Inflammatory macrophage treated with lipopolysaccharide for 1 hour (primary cell): ENCODE results near the gene EDN1.
"Not testable (repeated sequence)": the region's sequence is repeated elsewhere in the genome, so short reads cannot be mapped to it uniquely, and the experiment has no call there.

ENCODE experiments used
- DNase-seq, 2 donors: peaks; one replicate each; pipeline ENCODE4 v3.0.0-alpha.2; 2020 to 2022

The EDN1 gene

DNA sequence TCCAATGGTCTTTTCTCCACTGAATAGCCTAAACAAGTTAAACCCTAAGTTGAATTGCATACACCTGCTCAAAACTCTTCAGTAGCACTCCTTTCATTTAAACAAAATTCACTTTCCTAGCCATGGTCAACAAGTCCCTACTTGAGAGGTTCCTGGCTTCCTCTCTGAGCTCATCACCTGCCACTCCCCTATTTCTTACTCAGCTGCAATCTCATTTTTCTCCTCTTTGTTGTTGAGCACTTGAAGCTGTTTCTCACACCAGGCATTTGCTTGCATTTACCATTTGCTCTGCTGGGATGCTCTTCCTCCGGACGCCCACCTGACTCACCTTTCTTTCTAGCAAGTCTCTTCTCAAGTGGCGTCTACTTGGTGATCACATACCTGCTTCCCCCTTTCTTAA is 38.5 kb downstream of the EDN1 start:
- DNase-seq, result no peak

- DNase-seq, result no peak
These were observed 41.3 kb downstream of the EDN1 start for GRCh38 chr6:12331474-12331873.

DNA sequence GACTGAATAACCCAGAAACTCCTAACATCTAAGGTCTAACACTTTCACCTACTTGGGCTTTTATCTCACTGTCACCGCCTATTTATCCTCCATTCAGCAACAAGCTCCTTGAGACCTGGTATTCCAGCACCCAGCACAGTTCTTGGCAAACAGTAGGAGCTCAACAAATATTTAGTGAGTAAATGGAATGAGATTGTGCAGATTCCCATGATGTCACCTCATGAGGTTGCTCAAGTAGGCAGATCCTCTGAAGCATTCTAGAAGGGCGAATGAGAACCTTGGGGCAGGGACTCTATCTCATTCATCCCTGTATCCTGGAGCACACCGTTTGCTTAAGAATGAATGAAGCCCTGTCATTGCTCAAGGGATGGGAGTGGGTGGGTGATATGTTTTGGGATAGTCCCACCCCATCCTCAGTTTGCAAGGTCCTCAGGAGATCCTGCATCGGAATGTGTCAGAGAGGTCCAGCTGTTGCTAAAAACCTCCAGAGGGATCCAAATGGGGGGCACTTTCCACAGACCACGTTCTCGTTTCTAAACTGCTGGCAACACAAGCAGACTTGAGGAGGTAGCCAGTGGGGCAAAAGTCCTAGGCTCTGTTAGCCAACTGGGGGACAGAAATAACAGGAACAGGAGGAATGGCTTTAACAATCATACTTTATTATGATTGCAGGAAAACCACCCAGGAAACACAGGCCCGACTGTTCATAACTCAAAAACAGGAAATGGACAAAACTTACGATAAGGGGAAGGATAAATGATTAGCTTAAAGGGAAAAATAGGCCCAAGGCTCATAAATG is 42.0 kb downstream of the EDN1 start:
- peak; percentile 20 to 30 for DNase-seq

DNA sequence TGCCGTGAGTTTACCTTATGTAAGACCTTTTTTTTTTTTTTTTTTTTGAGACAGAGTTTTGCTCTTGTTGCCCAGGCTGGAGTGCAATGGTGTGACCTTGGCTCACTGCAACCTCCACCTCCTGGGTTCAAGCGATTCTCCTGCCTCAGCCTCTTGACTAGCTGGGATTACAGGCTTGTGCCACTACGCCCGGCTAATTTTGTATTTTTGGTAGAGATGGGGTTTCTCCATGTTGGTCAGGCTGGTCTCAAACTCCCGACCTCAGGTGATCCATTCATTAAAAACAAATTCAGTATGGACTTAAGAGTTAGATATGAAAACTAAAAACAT is 42.6 kb downstream of the EDN1 start:
- DNase-seq, result not testable (repeated sequence)

GRCh38 chr6:12333128-12333527 is 43.0 kb downstream of the EDN1 start:
- DNase-seq, result no peak

DNA sequence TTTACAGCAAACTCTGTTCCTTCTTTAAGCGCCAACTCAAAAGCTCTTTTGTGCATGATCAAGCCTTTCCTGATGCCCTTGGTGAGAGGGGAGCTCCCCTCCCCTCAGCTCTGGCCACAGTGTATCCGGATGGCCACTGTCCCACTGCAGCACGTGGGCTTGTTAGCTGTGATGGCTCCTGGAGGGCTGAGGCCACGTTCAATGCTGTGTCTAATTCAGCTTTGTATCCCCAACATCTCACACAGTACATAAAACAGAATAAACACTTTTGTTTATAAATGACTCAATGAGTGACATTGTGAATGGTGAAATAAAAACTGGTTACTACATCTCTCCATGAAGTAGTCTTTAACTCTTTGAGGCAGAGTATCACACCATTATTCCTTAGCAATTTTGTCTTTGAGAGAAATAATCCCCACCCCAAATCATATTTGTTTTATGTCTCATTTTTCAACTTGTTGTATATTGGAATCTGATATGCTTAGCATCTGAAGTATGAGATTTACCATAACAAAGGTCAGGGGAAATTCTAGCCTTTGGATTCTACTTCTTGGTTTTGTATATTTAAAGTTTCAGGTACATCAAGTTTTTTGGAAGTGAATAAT is 44.5 kb downstream of the EDN1 start:
- DNase-seq, result no peak

DNA sequence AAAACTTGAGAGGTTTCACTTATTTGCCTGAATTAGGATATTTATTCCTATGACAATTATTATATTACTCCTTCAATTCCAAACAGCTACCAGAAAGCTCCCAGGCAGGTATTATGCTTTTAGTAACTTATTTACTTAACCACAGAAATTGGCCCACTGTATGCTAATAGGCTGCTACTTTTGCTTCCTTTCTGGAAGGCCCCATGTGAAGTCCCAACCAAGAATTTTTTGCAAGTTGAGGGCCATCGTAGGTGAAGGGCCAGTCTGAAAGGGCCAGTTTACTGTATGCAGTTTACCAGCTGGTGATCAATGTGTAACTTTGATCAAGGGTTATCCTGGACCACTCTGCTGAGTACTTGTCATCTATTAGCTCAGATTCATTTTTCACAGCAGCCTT is 45.0 kb downstream of the EDN1 start:
- peak in 1 of 2 donors; percentile 21 for DNase-seq

DNA sequence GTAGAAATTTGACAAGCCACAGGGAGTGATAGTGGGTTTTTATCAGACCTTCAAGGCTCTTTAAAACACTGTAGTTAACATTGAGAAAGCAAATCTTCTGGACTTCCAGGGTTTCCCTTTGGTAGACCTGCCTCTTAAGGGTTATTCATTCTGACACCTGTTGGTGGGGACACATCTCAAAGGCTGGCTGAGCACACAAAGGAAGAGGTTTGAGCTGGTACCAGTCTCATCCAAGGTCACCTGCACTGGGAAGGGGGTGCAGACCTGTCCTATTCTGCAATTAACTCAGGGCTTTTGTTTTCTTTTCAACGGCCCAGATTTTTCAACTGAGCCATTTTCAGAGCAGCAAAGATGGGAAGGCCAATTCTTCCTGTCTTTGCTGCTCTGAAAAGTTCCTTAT is 45.6 kb downstream of the EDN1 start:
- DNase-seq, result no peak

- DNase-seq, result no peak
These were observed 46.2 kb downstream of the EDN1 start for GRCh38 chr6:12336121-12336971.

- no peak for DNase-seq
These were observed 48.9 kb downstream of the EDN1 start for GRCh38 chr6:12339022-12339421.

DNA sequence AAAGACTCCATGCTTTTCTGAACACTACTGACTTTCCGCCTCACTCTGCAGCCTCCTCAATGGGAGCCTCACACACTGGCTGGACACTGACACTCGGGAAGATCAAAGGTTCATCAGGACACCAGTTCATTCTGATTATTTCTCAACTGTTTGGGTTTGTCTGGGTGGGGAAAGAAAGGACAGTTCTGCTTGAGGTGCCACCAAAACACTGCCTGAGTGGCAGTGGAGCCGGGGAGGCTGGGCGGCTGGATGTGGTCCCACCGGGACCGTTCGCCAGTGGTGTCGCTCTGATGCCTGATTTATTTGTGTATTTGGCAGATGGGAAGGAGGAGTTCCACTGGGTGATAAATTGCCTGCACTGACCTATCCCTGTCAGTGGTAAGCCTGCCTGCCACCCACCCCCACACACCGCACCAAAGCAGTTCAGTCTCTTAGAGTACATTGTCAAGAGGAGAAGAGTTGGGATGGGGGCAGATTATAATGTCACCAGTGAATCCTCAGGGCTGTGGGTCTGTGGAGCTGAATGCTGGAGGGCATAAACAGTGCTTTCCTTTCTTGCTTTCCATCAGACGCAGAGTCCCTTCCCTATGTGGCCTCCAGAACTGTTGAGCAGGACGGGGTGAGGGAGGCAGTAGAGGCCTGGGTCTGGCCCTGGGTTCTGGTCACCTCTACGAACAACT is 49.8 kb downstream of the EDN1 start:
- DNase-seq, result no peak

DNA sequence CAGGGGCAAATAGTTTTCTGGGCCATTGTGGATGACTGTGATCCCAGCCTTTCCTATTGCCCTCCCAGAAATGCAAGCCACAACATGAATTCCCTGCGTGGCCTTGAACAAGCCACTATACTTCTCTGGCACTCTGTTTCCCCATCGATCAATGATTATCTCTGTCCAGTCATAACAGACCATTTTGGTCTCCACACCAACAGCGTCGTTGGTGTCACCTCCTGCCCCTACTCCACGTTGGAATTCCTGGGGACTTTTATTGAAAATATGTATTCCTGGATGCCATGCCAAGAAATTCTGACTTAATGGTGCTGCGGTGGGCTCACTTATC is 50.3 kb downstream of the EDN1 start:
- no peak for DNase-seq

GRCh38 chr6:12342664-12343063 is 52.5 kb downstream of the EDN1 start:
- DNase-seq, result no peak

- DNase-seq, result peak in 1 of 2 donors; percentile 84
These were observed 52.9 kb downstream of the EDN1 start for GRCh38 chr6:12343122-12343439.

DNA sequence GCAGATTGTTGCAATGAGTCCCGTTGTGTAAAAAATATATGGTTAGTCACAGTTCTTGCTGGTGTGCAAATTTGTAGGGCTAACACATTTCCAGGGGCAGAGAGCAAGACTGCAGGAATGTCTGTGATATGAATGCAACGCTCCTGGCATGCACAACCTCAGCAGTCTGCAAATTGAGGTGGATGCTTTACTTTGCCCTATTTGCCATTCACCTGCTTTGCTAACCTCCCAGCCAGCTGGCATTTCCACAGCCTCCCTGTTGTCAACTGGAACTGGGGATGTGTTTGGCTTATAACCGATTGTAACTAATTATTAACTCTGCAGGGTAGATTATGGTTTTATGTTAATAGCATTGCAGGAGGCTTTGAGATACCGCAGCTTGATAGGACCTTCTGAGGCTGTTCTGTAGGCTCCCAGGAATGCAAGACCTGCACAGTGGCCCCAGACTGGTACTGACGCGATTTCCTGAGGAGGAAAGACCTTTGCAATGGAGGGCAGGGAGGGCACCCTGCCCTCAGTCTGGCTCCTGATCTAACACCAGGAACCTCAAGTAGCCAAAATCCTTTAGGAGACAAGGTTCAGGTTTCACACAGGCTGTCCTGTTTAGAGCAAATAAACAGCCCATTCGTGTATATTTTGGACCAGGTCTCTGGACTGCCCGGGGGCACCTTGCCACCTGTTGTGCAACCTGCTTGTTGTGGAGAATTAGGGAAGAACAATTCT is 53.4 kb downstream of the EDN1 start:
- DNase-seq, result peak in 1 of 2 donors; percentile 89

GRCh38 chr6:12344296-12344695 is 54.1 kb downstream of the EDN1 start:
- no peak for DNase-seq

DNA sequence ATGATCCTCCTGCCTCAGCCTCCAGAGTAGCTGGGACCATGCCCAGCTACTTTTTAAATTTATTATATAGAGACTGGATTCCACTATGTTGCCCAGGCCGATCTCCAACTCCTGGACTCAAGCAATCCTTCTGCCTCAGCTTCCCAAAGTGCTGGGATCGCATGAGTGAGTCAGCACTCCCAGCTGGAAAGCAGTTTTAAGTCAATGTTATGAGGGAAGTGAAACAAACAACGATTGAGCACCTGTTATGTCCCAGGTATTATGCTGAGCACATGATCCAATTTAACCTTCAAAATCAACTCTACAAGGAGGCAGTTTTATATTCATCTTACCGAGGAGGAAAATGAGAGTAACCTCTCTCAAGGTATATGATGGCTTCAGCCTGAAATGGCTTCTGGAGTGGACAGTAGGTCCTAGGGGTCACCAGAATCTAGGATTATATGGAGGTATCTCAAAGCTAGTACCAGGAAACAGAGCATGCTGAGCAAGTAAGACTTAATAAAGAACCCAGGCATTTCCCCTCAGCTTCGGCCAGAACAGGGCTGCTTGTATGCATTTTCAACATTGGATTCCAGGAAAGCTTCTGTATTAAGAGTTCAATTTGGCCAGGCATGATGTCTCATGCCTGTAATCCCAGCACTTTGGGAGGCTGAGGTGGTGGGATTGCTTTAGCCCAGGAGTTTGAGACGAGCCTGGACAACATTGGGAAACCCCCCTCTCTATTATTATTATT is 55.0 kb downstream of the EDN1 start:
- DNase-seq, result no peak

DNA sequence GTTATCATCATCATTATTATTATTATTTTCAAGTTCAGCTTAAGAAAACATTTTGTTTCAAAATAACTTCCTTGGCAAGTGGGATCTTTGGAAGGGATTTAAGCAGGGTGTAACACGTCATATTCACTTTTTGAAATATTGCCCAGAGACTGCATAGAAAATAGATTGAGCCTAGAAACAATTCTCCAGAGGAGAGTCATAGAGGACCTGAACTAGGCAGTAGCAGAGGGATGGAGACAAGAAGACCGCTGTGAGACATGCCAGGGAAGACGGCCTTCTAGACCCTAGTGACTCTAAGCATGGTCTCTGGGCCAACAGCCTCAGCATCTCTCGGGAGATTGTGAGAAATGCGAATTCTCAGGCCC is 55.5 kb downstream of the EDN1 start:
- no peak for DNase-seq
